GM15510 (cell line): ENCODE results near the gene EIPR1.

Source experiments
- POLR2A ChIP-seq: IDR thresholded peaks from 3 replicates; pipeline ENCODE4 v1.6.1; 2011; ENCODE audit warnings: borderline replicate concordance; ENCODE audit not compliant: insufficient read length; ENCODE audit errors: extremely low read depth

EIPR1 gene

GRCh38 chr2:3265981-3266924, 111.4 kb downstream of the EIPR1 start:
- TF ChIP-seq POLR2A: no peak

GRCh38 chr2:3265471-3265870, 112.1 kb downstream of the EIPR1 start:
- no peak for TF ChIP-seq POLR2A

GRCh38 chr2:3264010-3264744, 113.4 kb downstream of the EIPR1 start:
- no peak for TF ChIP-seq POLR2A

- no peak for TF ChIP-seq POLR2A
These were observed 114.1 kb downstream of the EIPR1 start for GRCh38 chr2:3263487-3263886.

GRCh38 chr2:3262437-3263388, 114.9 kb downstream of the EIPR1 start:
- TF ChIP-seq POLR2A: no peak

GRCh38 chr2:3261511-3261910, 116.1 kb downstream of the EIPR1 start:
- TF ChIP-seq POLR2A: no peak

- TF ChIP-seq POLR2A: no peak
These were observed 116.7 kb downstream of the EIPR1 start for GRCh38 chr2:3260959-3261358.

- no peak for TF ChIP-seq POLR2A
These were observed 119.8 kb downstream of the EIPR1 start for GRCh38 chr2:3257826-3258225.

GRCh38 chr2:3257166-3257565, 120.5 kb downstream of the EIPR1 start:
- no peak for TF ChIP-seq POLR2A

- no peak for TF ChIP-seq POLR2A
These were observed 121.0 kb downstream of the EIPR1 start for GRCh38 chr2:3256605-3257004.

- TF ChIP-seq POLR2A: no peak
These were observed 121.5 kb downstream of the EIPR1 start for GRCh38 chr2:3256157-3256556.

- TF ChIP-seq POLR2A: no peak
These were observed 123.1 kb downstream of the EIPR1 start for GRCh38 chr2:3254442-3254941.

GRCh38 chr2:3253913-3254441, 123.6 kb downstream of the EIPR1 start:
- no peak for TF ChIP-seq POLR2A

GRCh38 chr2:3251946-3252345, 125.7 kb downstream of the EIPR1 start:
- no peak for TF ChIP-seq POLR2A
